ENCODE measurements around the gene SFTPD. TPM values are rescaled to one million over a fixed set of nuclear protein-coding genes. Genes with fewer than 3 reads are reported as not detected.

SFTPD gene
- total and polyA plus RNA-seq, 3 experiments from 2014 or later, result not detected

GRCh38 chr10:79970062-79970461 is 21.2 kb upstream of the SFTPD start:
- Histone ChIP-seq H3K27me3 (ENCODE audit: insufficient read depth, low read length, poor library complexity, severe bottlenecking) (no peaks in the 10 kb centered on the region), H3K36me3 (ENCODE audit: insufficient read depth, low read length) (no peaks in the 10 kb centered on the region), H3K9me3 (ENCODE audit: low read length) (no peaks in the 10 kb centered on the region), H3K4me3 (ENCODE audit: low read length) (no peak overlapping the region), H3K4me1 (ENCODE audit: insufficient read depth, low read length) (no peaks in the 10 kb centered on the region), H3K27ac (ENCODE audit: low read depth, low read length) (no peak overlapping the region)
- Mint-ChIP-seq H3K4me3 (no peak overlapping the region), H3K4me1 (no peaks in the 10 kb centered on the region), H3K36me3 (peaks cover 0 to 3% (median 0%) of the 10 kb centered on the region in 3 donors), H3K27me3 (peaks cover 14 to 38% of the 10 kb centered on the region in 2 donors), H3K9me3 (peaks cover 7 to 17% (median 9%) of the 10 kb centered on the region in 5 donors), H3K27ac (no peak overlapping the region)
- no peak for DNase-seq
- CTCF ChIA-PET, result no interaction called here
- POLR2A ChIA-PET, result no interaction called here

GRCh38 chr10:79947787-79948424 is 999 bp downstream of the SFTPD start:
- no peak for DNase-seq
- Histone ChIP-seq H3K27ac (ENCODE audit: low read depth, low read length) (no peak overlapping the region), H3K4me3 (ENCODE audit: low read length) (no peak overlapping the region), H3K4me1 (ENCODE audit: insufficient read depth, low read length) (no peaks in the 10 kb centered on the region), H3K27me3 (ENCODE audit: insufficient read depth, low read length, poor library complexity, severe bottlenecking) (no peaks in the 10 kb centered on the region), H3K9me3 (ENCODE audit: low read length) (no peaks in the 10 kb centered on the region), H3K36me3 (ENCODE audit: insufficient read depth, low read length) (no peaks in the 10 kb centered on the region)
- H3K27ac Mint-ChIP-seq, result no peak overlapping the region
- no peak overlapping the region for H3K4me3 Mint-ChIP-seq
- ChIA-PET POLR2A (no interaction called here), CTCF (interaction anchor here (1.0 kb wide), 1 partner anchor 9 kb away, joined by 3 read pairs; no protein-coding TSS in a partner anchor)
- no peaks in the 10 kb centered on the region for H3K4me1 Mint-ChIP-seq
- H3K27me3 Mint-ChIP-seq, result peaks cover 6 to 12% of the 10 kb centered on the region in 2 donors
- H3K36me3 Mint-ChIP-seq, result no peaks in the 10 kb centered on the region
- H3K9me3 Mint-ChIP-seq, result peaks cover 6 to 15% (median 10%) of the 10 kb centered on the region in 5 donors

- Mint-ChIP-seq H3K27ac (no peak overlapping the region), H3K36me3 (no peaks in the 10 kb centered on the region), H3K4me3 (no peak overlapping the region), H3K4me1 (no peaks in the 10 kb centered on the region), H3K9me3 (peaks cover 6 to 14% (median 9%) of the 10 kb centered on the region in 5 donors), H3K27me3 (peaks cover 3 to 12% of the 10 kb centered on the region in 2 donors)
- no peak for DNase-seq
- Histone ChIP-seq H3K9me3 (ENCODE audit: low read length) (no peaks in the 10 kb centered on the region), H3K27me3 (ENCODE audit: insufficient read depth, low read length, poor library complexity, severe bottlenecking) (no peaks in the 10 kb centered on the region), H3K27ac (ENCODE audit: low read depth, low read length) (no peak overlapping the region), H3K4me3 (ENCODE audit: low read length) (no peak overlapping the region), H3K36me3 (ENCODE audit: insufficient read depth, low read length) (no peaks in the 10 kb centered on the region), H3K4me1 (ENCODE audit: insufficient read depth, low read length) (no peaks in the 10 kb centered on the region)
- CTCF ChIA-PET, result no interaction called here
- POLR2A ChIA-PET, result no interaction called here
Measured at GRCh38 chr10:79947083-79947415, 1.9 kb downstream of the SFTPD start.

- no peaks in the 10 kb centered on the region for H3K36me3 Mint-ChIP-seq
- no peaks in the 10 kb centered on the region for H3K27me3 ChIP-seq (ENCODE audit: insufficient read depth, low read length, poor library complexity, severe bottlenecking)
- H3K27ac ChIP-seq (ENCODE audit: low read depth, low read length), result no peak overlapping the region
- H3K27me3 Mint-ChIP-seq, result peaks cover 3 to 16% of the 10 kb centered on the region in 2 donors
- H3K9me3 Mint-ChIP-seq, result peaks cover 6 to 14% (median 6%) of the 10 kb centered on the region in 5 donors
- H3K4me1 Mint-ChIP-seq, result no peaks in the 10 kb centered on the region
- DNase-seq, result no peak
- no peaks in the 10 kb centered on the region for H3K36me3 ChIP-seq (ENCODE audit: insufficient read depth, low read length)
- no peak overlapping the region for H3K4me3 ChIP-seq (ENCODE audit: low read length)
- POLR2A ChIA-PET, result no interaction called here
- no peak overlapping the region for H3K4me3 Mint-ChIP-seq
- H3K4me1 ChIP-seq (ENCODE audit: insufficient read depth, low read length), result no peaks in the 10 kb centered on the region
- CTCF ChIA-PET, result no interaction called here
- no peaks in the 10 kb centered on the region for H3K9me3 ChIP-seq (ENCODE audit: low read length)
- H3K27ac Mint-ChIP-seq, result no peak overlapping the region
Measured at GRCh38 chr10:79946271-79947082, 2.4 kb downstream of the SFTPD start.

- Histone ChIP-seq H3K36me3 (ENCODE audit: insufficient read depth, low read length) (no peaks in the 10 kb centered on the region), H3K4me3 (ENCODE audit: low read length) (no peak overlapping the region), H3K4me1 (ENCODE audit: insufficient read depth, low read length) (no peaks in the 10 kb centered on the region), H3K9me3 (ENCODE audit: low read length) (no peaks in the 10 kb centered on the region), H3K27me3 (ENCODE audit: insufficient read depth, low read length, poor library complexity, severe bottlenecking) (no peaks in the 10 kb centered on the region), H3K27ac (ENCODE audit: low read depth, low read length) (no peak overlapping the region)
- Mint-ChIP-seq H3K36me3 (no peaks in the 10 kb centered on the region), H3K9me3 (no peaks in the 10 kb centered on the region), H3K27ac (no peak overlapping the region), H3K4me3 (no peak overlapping the region), H3K27me3 (peaks cover 3 to 19% of the 10 kb centered on the region in 2 donors), H3K4me1 (no peaks in the 10 kb centered on the region)
- CTCF ChIA-PET, result no interaction called here
- no peak for DNase-seq
- POLR2A ChIA-PET, result no interaction called here
Measured at GRCh38 chr10:79944428-79945395, 4.2 kb downstream of the SFTPD start.

GRCh38 chr10:79943871-79944270 is 5.0 kb downstream of the SFTPD start:
- no peaks in the 10 kb centered on the region for H3K36me3 Mint-ChIP-seq
- H3K27ac Mint-ChIP-seq, result no peak overlapping the region
- no peaks in the 10 kb centered on the region for H3K9me3 Mint-ChIP-seq
- H3K9me3 ChIP-seq (ENCODE audit: low read length), result no peaks in the 10 kb centered on the region
- peaks cover 3 to 19% of the 10 kb centered on the region in 2 donors for H3K27me3 Mint-ChIP-seq
- no peak for DNase-seq
- H3K27ac ChIP-seq (ENCODE audit: low read depth, low read length), result no peak overlapping the region
- H3K4me3 ChIP-seq (ENCODE audit: low read length), result no peak overlapping the region
- no peaks in the 10 kb centered on the region for H3K4me1 ChIP-seq (ENCODE audit: insufficient read depth, low read length)
- ChIA-PET CTCF (no interaction called here), POLR2A (no interaction called here)
- peak overlapping the region in 1 of 7 donors; percentile 61 for H3K4me3 Mint-ChIP-seq
- no peaks in the 10 kb centered on the region for H3K27me3 ChIP-seq (ENCODE audit: insufficient read depth, low read length, poor library complexity, severe bottlenecking)
- peaks cover 3 to 6% (median 6%) of the 10 kb centered on the region in 3 donors for H3K4me1 Mint-ChIP-seq
- no peaks in the 10 kb centered on the region for H3K36me3 ChIP-seq (ENCODE audit: insufficient read depth, low read length)

- Histone ChIP-seq H3K9me3 (ENCODE audit: low read length) (no peaks in the 10 kb centered on the region), H3K27ac (ENCODE audit: low read depth, low read length) (no peak overlapping the region), H3K4me3 (ENCODE audit: low read length) (no peak overlapping the region), H3K36me3 (ENCODE audit: insufficient read depth, low read length) (no peaks in the 10 kb centered on the region), H3K27me3 (ENCODE audit: insufficient read depth, low read length, poor library complexity, severe bottlenecking) (no peaks in the 10 kb centered on the region), H3K4me1 (ENCODE audit: insufficient read depth, low read length) (no peaks in the 10 kb centered on the region)
- DNase-seq, result no peak
- POLR2A ChIA-PET, result no interaction called here
- Mint-ChIP-seq H3K36me3 (no peaks in the 10 kb centered on the region), H3K27ac (no peak overlapping the region), H3K4me1 (peaks cover 7 to 13% (median 11%) of the 10 kb centered on the region in 3 donors), H3K27me3 (peaks cover 3 to 19% of the 10 kb centered on the region in 2 donors), H3K9me3 (no peaks in the 10 kb centered on the region), H3K4me3 (no peak overlapping the region)
- CTCF ChIA-PET, result interaction anchor here (1.6 kb wide), 1 partner anchor 10 kb away, joined by 4 read pairs; no protein-coding TSS in a partner anchor
Measured at GRCh38 chr10:79942261-79943185, 6.4 kb downstream of the SFTPD start.
